ENCODE data around the gene SGMS1.

The SGMS1 gene

DNA sequence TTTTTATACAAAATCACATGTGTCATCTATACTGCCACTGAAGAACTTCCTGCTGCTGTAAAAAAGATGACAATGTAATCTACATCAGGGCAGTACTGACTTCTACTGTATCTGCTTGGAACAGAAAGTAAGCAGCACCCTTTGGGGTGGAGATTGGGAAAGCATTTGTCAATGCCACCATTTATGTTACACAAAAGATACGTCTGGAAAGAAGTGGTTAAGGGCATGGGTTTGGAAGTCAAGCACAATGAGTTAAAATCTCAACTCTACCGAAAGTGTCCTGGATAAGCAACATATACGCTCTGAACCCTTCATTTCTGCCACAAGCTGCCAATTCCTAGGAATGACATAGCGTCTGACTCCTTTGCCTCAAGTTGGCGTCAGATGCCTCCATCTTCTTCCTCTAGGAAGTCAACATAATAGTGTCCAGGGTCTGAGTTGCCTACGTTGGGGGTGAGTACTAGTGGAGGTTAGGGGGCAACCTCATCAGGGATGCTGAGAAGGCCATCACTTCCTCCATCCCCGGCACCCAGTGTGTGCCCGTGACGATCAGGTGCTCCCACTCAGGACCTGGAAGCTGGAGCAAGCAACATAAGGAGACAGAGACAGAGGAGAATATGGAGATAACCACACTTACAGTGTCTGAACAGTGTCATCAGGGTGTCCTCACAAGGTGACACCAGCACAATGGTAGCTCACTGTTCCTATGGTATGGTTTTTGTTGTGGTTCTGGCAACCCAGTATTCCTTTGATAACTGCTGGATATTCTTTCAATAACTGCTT, 58.3 kb downstream of the SGMS1 start:
- TF ChIP-seq, protein P1, sequence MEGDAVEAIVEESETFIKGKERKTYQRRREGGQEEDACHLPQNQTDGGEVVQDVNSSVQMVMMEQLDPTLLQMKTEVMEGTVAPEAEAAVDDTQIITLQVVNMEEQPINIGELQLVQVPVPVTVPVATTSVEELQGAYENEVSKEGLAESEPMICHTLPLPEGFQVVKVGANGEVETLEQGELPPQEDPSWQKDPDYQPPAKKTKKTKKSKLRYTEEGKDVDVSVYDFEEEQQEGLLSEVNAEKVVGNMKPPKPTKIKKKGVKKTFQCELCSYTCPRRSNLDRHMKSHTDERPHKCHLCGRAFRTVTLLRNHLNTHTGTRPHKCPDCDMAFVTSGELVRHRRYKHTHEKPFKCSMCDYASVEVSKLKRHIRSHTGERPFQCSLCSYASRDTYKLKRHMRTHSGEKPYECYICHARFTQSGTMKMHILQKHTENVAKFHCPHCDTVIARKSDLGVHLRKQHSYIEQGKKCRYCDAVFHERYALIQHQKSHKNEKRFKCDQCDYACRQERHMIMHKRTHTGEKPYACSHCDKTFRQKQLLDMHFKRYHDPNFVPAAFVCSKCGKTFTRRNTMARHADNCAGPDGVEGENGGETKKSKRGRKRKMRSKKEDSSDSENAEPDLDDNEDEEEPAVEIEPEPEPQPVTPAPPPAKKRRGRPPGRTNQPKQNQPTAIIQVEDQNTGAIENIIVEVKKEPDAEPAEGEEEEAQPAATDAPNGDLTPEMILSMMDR (IDR thresholded peaks at IDR 0.05; ENCODE audit: low read depth, low read length): no peak
- TF ChIP-seq EZH2phosphoT487 (IDR thresholded peaks at IDR 0.05; ENCODE audit: low read depth): no peak
- Histone ChIP-seq H3K4me2 (ENCODE audit: low read length) (no peak overlapping the region), H3K4me1 (ENCODE audit: low read length) (peaks cover 3% of the 10 kb centered on the region; the same call in 1 of the 2 replicates), H3K27me3 (ENCODE audit: low read depth, low read length) (no peaks in the 10 kb centered on the region), H4K20me1 (ENCODE audit: insufficient read depth, low read length) (no peaks in the 10 kb centered on the region), H3K9me3 (ENCODE audit: insufficient read depth, low read length) (no peaks in the 10 kb centered on the region), H3K9ac (ENCODE audit: low read length) (no peak overlapping the region), H3K27ac (ENCODE audit: low read length) (no peak overlapping the region), H3K4me3 (ENCODE audit: low read length) (no peak overlapping the region), H2AFZ (ENCODE audit: low read depth, low read length) (no peak overlapping the region), H3K79me2 (ENCODE audit: low read length) (no peaks in the 10 kb centered on the region), H3K36me3 (replicated peaks; ENCODE audit: low read depth, low read length) (no peaks in the 10 kb centered on the region)

DNA sequence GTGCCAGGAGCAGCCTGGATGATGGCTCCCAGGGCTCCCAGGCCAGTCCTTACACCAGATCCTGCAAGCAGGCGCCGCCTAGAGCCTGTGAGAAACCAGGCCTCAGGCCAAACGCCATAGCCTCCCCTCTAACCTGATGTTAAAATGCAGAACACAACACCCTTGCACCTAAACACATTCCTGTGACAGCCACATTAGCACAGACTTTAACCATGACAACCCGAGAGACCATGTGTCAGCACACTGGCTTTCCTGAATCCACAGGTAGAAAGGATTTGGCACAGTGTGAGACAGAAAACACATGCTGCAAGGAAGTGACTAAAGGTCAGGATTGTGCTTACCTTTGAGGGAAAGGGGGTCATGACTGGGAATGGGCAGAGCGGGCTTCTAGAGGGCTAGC, 59.9 kb downstream of the SGMS1 start:
- Histone ChIP-seq H3K79me2 (ENCODE audit: low read length) (no peaks in the 10 kb centered on the region), H3K27ac (ENCODE audit: low read length) (no peak overlapping the region), H3K36me3 (replicated peaks; ENCODE audit: low read depth, low read length) (no peaks in the 10 kb centered on the region), H3K9me3 (ENCODE audit: insufficient read depth, low read length) (no peaks in the 10 kb centered on the region), H3K9ac (ENCODE audit: low read length) (no peak overlapping the region), H3K4me2 (ENCODE audit: low read length) (no peak overlapping the region), H3K4me3 (ENCODE audit: low read length) (no peak overlapping the region), H3K27me3 (ENCODE audit: low read depth, low read length) (no peaks in the 10 kb centered on the region), H4K20me1 (ENCODE audit: insufficient read depth, low read length) (no peaks in the 10 kb centered on the region), H3K4me1 (ENCODE audit: low read length) (peaks cover 3% of the 10 kb centered on the region; the same call in 1 of the 2 replicates), H2AFZ (ENCODE audit: low read depth, low read length) (no peak overlapping the region)
- TF ChIP-seq EZH2phosphoT487 (IDR thresholded peaks at IDR 0.05; ENCODE audit: low read depth): no peak
- TF ChIP-seq, protein P1 (IDR thresholded peaks at IDR 0.05; ENCODE audit: low read depth, low read length): no peak

DNA sequence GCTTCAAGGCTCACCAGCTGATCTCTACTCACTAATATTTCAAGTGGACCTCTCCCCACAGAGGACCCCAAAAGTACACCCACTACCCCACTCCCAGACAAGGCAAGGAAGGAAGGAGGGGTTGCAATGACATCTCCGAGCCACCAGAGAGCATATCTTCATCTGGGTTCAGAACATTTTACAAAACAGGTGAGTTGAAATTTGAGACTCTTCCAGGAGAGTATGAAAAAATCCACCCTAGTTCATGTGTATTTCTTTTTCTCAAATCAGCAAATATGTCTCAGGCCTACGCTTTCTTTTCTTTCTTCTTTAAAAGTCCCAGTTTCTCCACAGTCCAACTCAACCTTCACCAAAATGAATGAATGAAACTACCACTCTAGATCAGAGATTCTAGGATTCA, 61.9 kb downstream of the SGMS1 start:
- no peaks in the 10 kb centered on the region for H3K79me2 ChIP-seq (ENCODE audit: low read length)
- H3K9me3 ChIP-seq (ENCODE audit: insufficient read depth, low read length): no peaks in the 10 kb centered on the region
- no peak overlapping the region for H3K27ac ChIP-seq (ENCODE audit: low read length)
- H3K27me3 ChIP-seq (ENCODE audit: low read depth, low read length): no peaks in the 10 kb centered on the region
- H3K36me3 ChIP-seq (replicated peaks; ENCODE audit: low read depth, low read length): no peaks in the 10 kb centered on the region
- peaks cover 3% of the 10 kb centered on the region; the same call in 1 of the 2 replicates for H3K4me1 ChIP-seq (ENCODE audit: low read length)
- H2AFZ ChIP-seq (ENCODE audit: low read depth, low read length): no peak overlapping the region
- TF ChIP-seq, protein P1 (IDR thresholded peaks at IDR 0.05; ENCODE audit: low read depth, low read length): peak; percentile 62
- no peak for TF ChIP-seq EZH2phosphoT487 (IDR thresholded peaks at IDR 0.05; ENCODE audit: low read depth)
- H3K9ac ChIP-seq (ENCODE audit: low read length): no peak overlapping the region
- no peak overlapping the region for H3K4me3 ChIP-seq (ENCODE audit: low read length)
- H3K4me2 ChIP-seq (ENCODE audit: low read length): no peak overlapping the region
- H4K20me1 ChIP-seq (ENCODE audit: insufficient read depth, low read length): no peaks in the 10 kb centered on the region

DNA sequence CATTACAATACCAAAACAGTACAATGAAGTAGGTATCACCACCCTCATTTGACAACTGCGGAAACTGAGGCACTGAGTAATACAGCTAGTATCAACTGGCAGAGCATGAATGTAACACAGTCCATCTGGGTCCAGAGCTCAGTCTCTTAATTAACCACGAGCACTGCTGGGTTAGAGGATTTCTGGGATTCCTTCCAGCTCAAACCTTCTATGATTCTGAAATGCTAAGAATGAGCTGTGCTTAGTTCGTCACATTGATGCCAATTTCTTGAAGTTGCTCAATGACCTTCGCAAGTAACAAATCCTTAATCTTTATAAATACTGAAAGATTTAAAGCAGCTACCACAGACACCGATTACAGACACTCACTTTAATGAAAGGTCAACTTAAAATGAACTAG, 62.5 kb downstream of the SGMS1 start:
- Histone ChIP-seq H3K4me2 (ENCODE audit: low read length) (no peak overlapping the region), H3K4me1 (ENCODE audit: low read length) (peaks cover 3% of the 10 kb centered on the region; the same call in 1 of the 2 replicates), H3K4me3 (ENCODE audit: low read length) (no peak overlapping the region), H3K9me3 (ENCODE audit: insufficient read depth, low read length) (no peaks in the 10 kb centered on the region), H2AFZ (ENCODE audit: low read depth, low read length) (no peak overlapping the region), H3K9ac (ENCODE audit: low read length) (no peak overlapping the region), H3K79me2 (ENCODE audit: low read length) (no peaks in the 10 kb centered on the region), H3K27ac (ENCODE audit: low read length) (no peak overlapping the region), H4K20me1 (ENCODE audit: insufficient read depth, low read length) (no peaks in the 10 kb centered on the region), H3K27me3 (ENCODE audit: low read depth, low read length) (no peaks in the 10 kb centered on the region), H3K36me3 (replicated peaks; ENCODE audit: low read depth, low read length) (no peaks in the 10 kb centered on the region)
- no peak for TF ChIP-seq EZH2phosphoT487 (IDR thresholded peaks at IDR 0.05; ENCODE audit: low read depth)
- TF ChIP-seq, protein P1 (IDR thresholded peaks at IDR 0.05; ENCODE audit: low read depth, low read length): no peak
